Measurements from ENCODE around the gene ZKSCAN1.
"Not testable (repeated sequence)": the region's sequence is repeated elsewhere in the genome, so short reads cannot be mapped to it uniquely, and the experiment has no call there.

DNA sequence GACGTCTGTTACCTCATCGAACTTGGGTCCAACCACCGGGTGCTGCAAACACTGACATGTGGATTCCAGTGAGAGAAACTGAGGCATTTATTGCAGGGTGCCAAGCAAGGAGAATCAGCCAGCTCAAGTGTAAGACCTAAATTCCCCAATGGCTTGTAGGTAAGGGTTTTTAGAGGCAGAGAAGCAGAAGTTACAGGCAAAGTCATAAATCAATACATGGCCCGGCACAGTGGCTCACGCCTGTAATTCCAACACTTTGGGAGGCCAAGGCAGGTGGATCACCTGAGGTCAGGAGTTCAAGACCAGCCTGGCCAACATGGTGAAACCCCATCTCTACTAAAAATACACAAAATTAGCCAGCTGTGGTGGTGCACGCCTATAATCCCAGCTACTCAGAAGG lies 23.9 kb upstream of the ZKSCAN1 start:
- TF ChIP-seq POLR2AphosphoS5 (IDR thresholded peaks at IDR 0.05; ENCODE audit: low read depth); CTCF (conservative IDR thresholded peaks at IDR 0.05; ENCODE audit: low read depth in 2 of 2); NANOG (IDR thresholded peaks at IDR 0.05; ENCODE audit: borderline replicate concordance); EZH2 (IDR thresholded peaks at IDR 0.05; ENCODE audit: low read depth, unreplicated experiment): not testable (repeated sequence)
- TF ChIP-seq, protein P1, sequence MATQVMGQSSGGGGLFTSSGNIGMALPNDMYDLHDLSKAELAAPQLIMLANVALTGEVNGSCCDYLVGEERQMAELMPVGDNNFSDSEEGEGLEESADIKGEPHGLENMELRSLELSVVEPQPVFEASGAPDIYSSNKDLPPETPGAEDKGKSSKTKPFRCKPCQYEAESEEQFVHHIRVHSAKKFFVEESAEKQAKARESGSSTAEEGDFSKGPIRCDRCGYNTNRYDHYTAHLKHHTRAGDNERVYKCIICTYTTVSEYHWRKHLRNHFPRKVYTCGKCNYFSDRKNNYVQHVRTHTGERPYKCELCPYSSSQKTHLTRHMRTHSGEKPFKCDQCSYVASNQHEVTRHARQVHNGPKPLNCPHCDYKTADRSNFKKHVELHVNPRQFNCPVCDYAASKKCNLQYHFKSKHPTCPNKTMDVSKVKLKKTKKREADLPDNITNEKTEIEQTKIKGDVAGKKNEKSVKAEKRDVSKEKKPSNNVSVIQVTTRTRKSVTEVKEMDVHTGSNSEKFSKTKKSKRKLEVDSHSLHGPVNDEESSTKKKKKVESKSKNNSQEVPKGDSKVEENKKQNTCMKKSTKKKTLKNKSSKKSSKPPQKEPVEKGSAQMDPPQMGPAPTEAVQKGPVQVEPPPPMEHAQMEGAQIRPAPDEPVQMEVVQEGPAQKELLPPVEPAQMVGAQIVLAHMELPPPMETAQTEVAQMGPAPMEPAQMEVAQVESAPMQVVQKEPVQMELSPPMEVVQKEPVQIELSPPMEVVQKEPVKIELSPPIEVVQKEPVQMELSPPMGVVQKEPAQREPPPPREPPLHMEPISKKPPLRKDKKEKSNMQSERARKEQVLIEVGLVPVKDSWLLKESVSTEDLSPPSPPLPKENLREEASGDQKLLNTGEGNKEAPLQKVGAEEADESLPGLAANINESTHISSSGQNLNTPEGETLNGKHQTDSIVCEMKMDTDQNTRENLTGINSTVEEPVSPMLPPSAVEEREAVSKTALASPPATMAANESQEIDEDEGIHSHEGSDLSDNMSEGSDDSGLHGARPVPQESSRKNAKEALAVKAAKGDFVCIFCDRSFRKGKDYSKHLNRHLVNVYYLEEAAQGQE (IDR thresholded peaks at IDR 0.05; ENCODE audit: unreplicated experiment) = not testable (repeated sequence)

Data from GM23338 (cell line).